SK-N-SH (cell line): Measurements from ENCODE around the gene DSTN. TPM values are rescaled to one million over a fixed set of nuclear protein-coding genes. Genes with fewer than 3 reads are reported as not detected.

Experiments used
- CTCF ChIA-PET: fragments of 300-600, 350-600 bp; formaldehyde crosslinking; extraction: SDS; loops from one replicate; lab custom pipeline; 2021; lab: Yijun Ruan, JAX
- POLR2A ChIA-PET: fragments of 350-600 bp; sonication (Branson Sonifier 250); formaldehyde crosslinking; extraction: SDS; loops from one replicate; lab custom pipeline; 2020; ENCODE audit warnings: antibody characterized with exemption, inconsistent platforms; lab: Yijun Ruan, JAX
- DNase-seq: peaks from one replicate; pipeline ENCODE4 v3.0.0; 2012
- H2AFZ ChIP-seq: fragments of 200-600 bp; sonication (generic); 2 replicates; pipeline ENCODE4 v1.8.1; 2016; ENCODE audit warnings: antibody characterized with exemption, mild to moderate bottlenecking, low read depth
- H3F3A ChIP-seq: fragments of 200-600 bp; sonication (generic); replicated peaks from 2 replicates; pipeline ENCODE3; 2016; ENCODE audit warnings: antibody characterized with exemption, mild to moderate bottlenecking; ENCODE audit not compliant: insufficient read depth
- H3K27ac ChIP-seq, 2 experiments: fragments of 200-500 bp in 1 of 2; fragments of 200-600 bp in 1 of 2; sonication (Bioruptor generic) in 1 of 2; sonication (generic), shearing (Covaris generic) in 1 of 2; 2 replicates each; pipeline versions ENCODE4 v1.5.1 to v1.6.1; 2014 to 2016; ENCODE audit warnings: low read depth in 2 of 2, inconsistent platforms in 1 of 2, low read length in 1 of 2, mild to moderate bottlenecking in 1 of 2, mixed read lengths in 1 of 2
- H3K27me3 ChIP-seq: fragments of 200-600 bp; sonication (generic), shearing (Covaris generic); 2 replicates; pipeline ENCODE4 v1.6.1; 2016; ENCODE audit warnings: mixed run types; ENCODE audit not compliant: insufficient read depth
- H3K36me3 ChIP-seq, 2 experiments: fragments of 200-500 bp in 1 of 2; fragments of 200-600 bp in 1 of 2; sonication (Bioruptor generic) in 1 of 2; sonication (generic) in 1 of 2; replicated peaks in 1 of 2; 2 replicates each; pipeline versions ENCODE3 to v1.5.1; 2014 to 2016; ENCODE audit warnings: low read length in 1 of 2, mild to moderate bottlenecking in 1 of 2; ENCODE audit not compliant: insufficient read depth in 2 of 2, control insufficient read depth in 1 of 2
- H3K4me1 ChIP-seq, 2 experiments: fragments of 200-500 bp in 1 of 2; fragments of 200-600 bp in 1 of 2; sonication (Bioruptor generic) in 1 of 2; sonication (generic), shearing (Covaris generic) in 1 of 2; 2 replicates each; pipeline versions ENCODE4 v1.5.1 to v1.6.1; 2014 to 2016; ENCODE audit warnings: low read depth in 1 of 2, low read length in 1 of 2, mixed run types in 1 of 2; ENCODE audit not compliant: insufficient read depth in 2 of 2, control insufficient read depth in 1 of 2
- H3K4me2 ChIP-seq: fragments of 200-600 bp; sonication (generic), shearing (Covaris generic); 2 replicates; pipeline ENCODE4 v1.6.1; 2017; ENCODE audit warnings: mixed run types
- H3K4me3 ChIP-seq, 2 experiments: fragments of 200-500 bp in 1 of 2; fragments of 200-600 bp in 1 of 2; sonication (Bioruptor generic) in 1 of 2; sonication (generic), shearing (Covaris generic) in 1 of 2; 2 replicates each; pipeline versions ENCODE4 v1.5.1 to v1.8.1; 2014 to 2016; ENCODE audit warnings: low read depth in 2 of 2, inconsistent platforms in 1 of 2, low read length in 1 of 2, mild to moderate bottlenecking in 1 of 2, mixed read lengths in 1 of 2, moderate library complexity in 1 of 2
- H3K79me2 ChIP-seq: fragments of 200-600 bp; sonication (generic); 2 replicates; pipeline ENCODE4 v1.8.1; 2017; ENCODE audit warnings: mild to moderate bottlenecking; ENCODE audit not compliant: insufficient read depth
- H3K9ac ChIP-seq: fragments of 200-600 bp; sonication (generic); 2 replicates; pipeline ENCODE4 v1.6.1; 2017; ENCODE audit warnings: mixed run types
- H3K9me2 ChIP-seq: fragments of 200-600 bp; sonication (generic); 2 replicates; pipeline ENCODE4 v1.6.1; 2017; ENCODE audit warnings: mixed run types
- H3K9me3 ChIP-seq: fragments of 200-600 bp; sonication (generic); 2 replicates; pipeline ENCODE4 v1.6.1; 2017; ENCODE audit warnings: mixed run types, mild to moderate bottlenecking, moderate library complexity
- H4K20me1 ChIP-seq: fragments of 200-600 bp; sonication (generic); 2 replicates; pipeline ENCODE4 v1.6.1; 2017; ENCODE audit warnings: mild to moderate bottlenecking, mixed run types; ENCODE audit not compliant: insufficient read depth
- FOXM1 ChIP-seq: IDR thresholded peaks from 2 replicates; pipeline ENCODE4 v1.4.0; 2012; ENCODE audit warnings: low read depth, mild to moderate bottlenecking
- GATA2 ChIP-seq: sonication (generic); formaldehyde crosslinking; IDR thresholded peaks from 2 replicates; pipeline ENCODE4 v1.5.0; 2020; ENCODE audit warnings: mild to moderate bottlenecking, missing genetic modification reagents
- NFIC ChIP-seq: IDR thresholded peaks from 2 replicates; pipeline ENCODE4 v1.4.0; 2012; ENCODE audit warnings: borderline replicate concordance
- PBX3 ChIP-seq: IDR thresholded peaks from 2 replicates; pipeline ENCODE4; 2012
- POLR2AphosphoS5 ChIP-seq: IDR thresholded peaks from 2 replicates; pipeline ENCODE4 v1.6.1; 2012; ENCODE audit warnings: low read depth, low read length
- RFX5 ChIP-seq: IDR thresholded peaks from 2 replicates; pipeline ENCODE4 v1.6.1; 2012; ENCODE audit warnings: mild to moderate bottlenecking, improper control_type of control experiment, low read length
- SMC3 ChIP-seq: IDR thresholded peaks from 2 replicates; pipeline ENCODE4 v1.6.1; 2012; ENCODE audit warnings: low read depth, low read length, improper control_type of control experiment
- YY1 ChIP-seq: IDR thresholded peaks from 2 replicates; pipeline ENCODE4 v1.4.0; 2012; ENCODE audit warnings: low read depth, mild to moderate bottlenecking
- WGBS: methylation state at CpG from one replicate; pipeline ENCODE4 v1.1.6; 2017; ENCODE audit warnings: low lambda C conversion rate; 5-methylcytosine and 5-hydroxymethylcytosine counted together
- polyA plus RNA-seq, 3 experiments: library from polyadenylated mRNA; depleted of rRNA; stranded (reverse); fragments of >200 nt; gene quantifications; 2 replicates each; pipeline ENCODE4 v1.2.3, GENCODE V29; 2012
- TF ChIP-seq, protein P1 (sequence below): IDR thresholded peaks from 2 replicates; pipeline ENCODE4 v1.4.0; 2012; ENCODE audit warnings: low read depth, borderline replicate concordance

The DSTN gene
- polyA plus RNA-seq, 1 of the 3 experiments (the other 2 are of a cell fraction) = 167 TPM

DNA sequence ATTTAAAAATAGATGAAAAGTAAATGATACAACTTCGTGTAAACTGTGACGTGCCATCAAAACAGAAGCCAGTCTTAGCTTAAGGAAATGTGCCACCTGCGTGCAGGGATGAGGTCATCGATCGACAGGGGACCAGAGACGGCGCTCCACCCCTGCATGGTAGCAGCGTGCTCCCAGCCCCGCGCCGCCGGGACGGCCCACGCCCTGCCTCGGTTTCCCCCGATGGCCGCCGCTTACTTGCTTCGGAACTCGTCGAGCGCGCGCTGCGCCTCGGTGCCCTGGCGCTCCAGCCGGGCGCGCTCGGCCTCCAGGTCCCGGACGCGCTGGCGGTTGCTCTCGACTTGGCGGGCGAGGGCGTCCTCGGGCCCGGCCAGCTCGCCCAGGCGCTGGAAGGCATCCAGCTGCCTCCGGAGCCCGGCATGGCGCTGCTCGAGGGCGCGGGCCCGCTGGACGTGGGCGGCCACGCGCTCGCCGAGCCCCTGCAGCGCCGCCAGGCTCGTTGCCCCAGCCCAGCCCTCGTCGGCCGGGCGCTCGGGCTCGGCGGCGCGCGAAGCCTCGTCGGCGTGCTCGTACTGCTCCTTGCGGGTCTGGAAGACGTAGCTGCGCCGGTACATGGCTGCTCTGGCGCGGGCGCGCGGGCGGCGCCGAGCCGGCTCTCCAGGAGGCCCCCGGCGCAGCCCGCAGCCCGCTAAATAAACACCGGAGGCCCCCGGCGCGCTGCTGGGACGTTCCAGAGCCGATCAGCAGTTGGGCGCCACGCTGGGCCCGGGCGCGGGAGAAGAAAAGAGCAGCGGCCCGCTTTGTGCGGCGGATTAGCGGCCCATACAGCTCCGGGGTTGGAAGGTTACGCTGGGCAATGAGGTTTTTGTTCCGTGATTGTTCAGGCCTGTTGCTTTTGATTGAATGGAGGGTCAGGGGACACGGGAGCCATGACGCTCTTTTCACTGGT, 38.9 kb upstream of the DSTN start, which contains the start of gene BFSP1:
Gene BFSP1, minus strand, starts transcription at position 664 of the 949 bp plus-strand sequence. Its CDS starts 50 bp downstream, at position 614.
- H3K4me3 ChIP-seq = peak within 1 kb of the TSS; percentile 49 to 55
- H3K9me3 ChIP-seq = no peaks in the 10 kb centered on the region
- POLR2A ChIA-PET = no interaction called here
- TF ChIP-seq YY1 (0 out of 2 replicates have a peak, but pooled peaks have one; percentile 13), FOXM1 (no peak)
- WGBS = 19% methylated on average over 17 of the region's 111 CpGs
- peak; percentile 84 for DNase-seq
- H3F3A ChIP-seq = no peaks in the 10 kb centered on the region
- H3K4me1 ChIP-seq = peaks cover 3 to 8% of the 10 kb centered on the region in 2 experiments; a peak in 2 of 4 replicates
- peak within 1 kb of the TSS in 1 of 2 experiments; percentile 37; a peak in 2 of 4 replicates for H3K27ac ChIP-seq
- H4K20me1 ChIP-seq = no peaks in the 10 kb centered on the region
- H3K4me2 ChIP-seq = peak within 1 kb of the TSS; percentile 78
- no peaks in the 10 kb centered on the region for H3K79me2 ChIP-seq
- H3K27me3 ChIP-seq = no peaks in the 10 kb centered on the region
- H3K36me3 ChIP-seq = no peaks in the 10 kb centered on the region
- CTCF ChIA-PET = interaction anchor here (0.8 to 6.3 kb wide), 7 partner anchors 17 to 468 kb away, joined by 3 to 37 read pairs (median 4); no protein-coding TSS in a partner anchor
- no peaks in the 10 kb centered on the region for H3K9me2 ChIP-seq
- peak within 1 kb of the TSS; percentile 81 for H2AFZ ChIP-seq
- peak within 1 kb of the TSS; percentile 59; the same call in 1 of the 2 replicates for H3K9ac ChIP-seq

- H3K27me3 ChIP-seq = no peaks in the 10 kb centered on the region
- H3K79me2 ChIP-seq = no peaks in the 10 kb centered on the region
- 82% methylated on average over 5 of the region's 5 CpGs for WGBS
- CTCF ChIA-PET = interaction anchor here (0.8 to 6.3 kb wide), 5 partner anchors 18 to 465 kb away, joined by 3 to 37 read pairs (median 4); no protein-coding TSS in a partner anchor
- no peaks in the 10 kb centered on the region for H3F3A ChIP-seq
- no peaks in the 10 kb centered on the region for H3K9me3 ChIP-seq
- H3K36me3 ChIP-seq = no peaks in the 10 kb centered on the region
- H3K9me2 ChIP-seq = no peaks in the 10 kb centered on the region
- no peaks in the 10 kb centered on the region for H4K20me1 ChIP-seq
- TF ChIP-seq GATA2 (CRISPR knock-in tag) (no peak), RFX5 (no peak), PBX3 (no peak), POLR2AphosphoS5 (no peak), SMC3 (no peak), NFIC (no peak)
- DNase-seq = no peak
- peak overlapping the region in 1 of 2 experiments; percentile 37; a peak in 2 of 4 replicates for H3K27ac ChIP-seq
- H3K4me1 ChIP-seq = peaks cover 3 to 8% of the 10 kb centered on the region in 2 experiments; a peak in 2 of 4 replicates
- peak overlapping the region; percentile 78 for H3K4me2 ChIP-seq
- POLR2A ChIA-PET = no interaction called here
- peak overlapping the region; percentile 49 to 55; a peak in 3 of 4 replicates for H3K4me3 ChIP-seq
- H3K9ac ChIP-seq = peak overlapping the region; percentile 59; the same call in 1 of the 2 replicates
- peak overlapping the region; percentile 81 for H2AFZ ChIP-seq
Measured at GRCh38 chr20:17531665-17532025, 38.2 kb upstream of the DSTN start.

- CTCF ChIA-PET = interaction anchor here (1.1 to 6.3 kb wide), 5 partner anchors 13 to 406 kb away, joined by 3 to 37 read pairs (median 3); no protein-coding TSS in a partner anchor
- WGBS = 52% methylated on average over 1 of the region's 1 CpG
Measured at GRCh38 chr20:17533396-17533795, 36.5 kb upstream of the DSTN start.

More at GRCh38 chr20:17533396-17533795, 36.5 kb upstream of the DSTN start:
- no peak overlapping the region for H3K4me3 ChIP-seq
- H3F3A ChIP-seq = peaks cover 6% of the 10 kb centered on the region
- no peak overlapping the region for H3K4me2 ChIP-seq
- no peaks in the 10 kb centered on the region for H3K9me2 ChIP-seq
- no peaks in the 10 kb centered on the region for H4K20me1 ChIP-seq
- H3K27ac ChIP-seq = no peak overlapping the region
- no peaks in the 10 kb centered on the region for H3K36me3 ChIP-seq
- TF ChIP-seq, protein P1, sequence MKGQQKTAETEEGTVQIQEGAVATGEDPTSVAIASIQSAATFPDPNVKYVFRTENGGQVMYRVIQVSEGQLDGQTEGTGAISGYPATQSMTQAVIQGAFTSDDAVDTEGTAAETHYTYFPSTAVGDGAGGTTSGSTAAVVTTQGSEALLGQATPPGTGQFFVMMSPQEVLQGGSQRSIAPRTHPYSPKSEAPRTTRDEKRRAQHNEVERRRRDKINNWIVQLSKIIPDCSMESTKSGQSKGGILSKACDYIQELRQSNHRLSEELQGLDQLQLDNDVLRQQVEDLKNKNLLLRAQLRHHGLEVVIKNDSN = peak; percentile 89
- TF ChIP-seq FOXM1 = no peak
- no peaks in the 10 kb centered on the region for H3K79me2 ChIP-seq
- peak overlapping the region; percentile 59 for H2AFZ ChIP-seq
- no peaks in the 10 kb centered on the region for H3K27me3 ChIP-seq
- no peaks in the 10 kb centered on the region for H3K9me3 ChIP-seq
- POLR2A ChIA-PET = no interaction called here
- peak; percentile 39 for DNase-seq
- no peak overlapping the region for H3K9ac ChIP-seq
- peaks cover 3 to 9% of the 10 kb centered on the region in 2 experiments; a peak in 2 of 4 replicates for H3K4me1 ChIP-seq
